IMR-90 (cell line): ENCODE measurements around the gene DUSP10. TPM values are rescaled to one million over a fixed set of nuclear protein-coding genes. Genes with fewer than 3 reads are reported as not detected.

Experiments
- ATAC-seq: fragments of 200-7000 bp; cut with Tn5 transposase; 2 replicates; pipeline ENCODE4 v1.9.1; 2020; ENCODE audit warnings: low read depth, mild to moderate bottlenecking, moderate library complexity
- BruUV-seq: library from RNA; stranded (reverse); fragments of 400-500 nt; replicated peaks from 2 replicates; lab custom pipeline; 2021; lab: Mats Ljungman, UMichigan
- CTCF ChIA-PET: fragments of 300-600 bp; formaldehyde crosslinking; extraction: SDS; loops from one replicate; lab custom pipeline; 2021; ENCODE audit warnings: antibody characterized with exemption; lab: Yijun Ruan, JAX
- POLR2A ChIA-PET: fragments of 300-600 bp; sonication (Branson Sonifier 250); formaldehyde crosslinking; loops from one replicate; lab custom pipeline; 2022; ENCODE audit warnings: antibody characterized with exemption; ENCODE audit not compliant: unreplicated experiment; lab: Charles Lee
- DNase-seq: peaks from one replicate; pipeline ENCODE4 v3.0.0; 2013
- H2AFZ ChIP-seq: replicated peaks from 2 replicates; pipeline ENCODE3; 2013; ENCODE audit warnings: low read length, mild to moderate bottlenecking; ENCODE audit not compliant: poor library complexity
- H2AK5ac ChIP-seq: 2 replicates; pipeline ENCODE4 v1.6.1; 2013; ENCODE audit warnings: low read depth, low read length, inconsistent platforms
- H2AK9ac ChIP-seq: replicated peaks from 2 replicates; pipeline ENCODE3; 2013; ENCODE audit warnings: mild to moderate bottlenecking, low read depth, low read length, moderate library complexity; ENCODE audit not compliant: poor library complexity
- H2BK120ac ChIP-seq: 2 replicates; pipeline ENCODE4 v1.6.1; 2013; ENCODE audit warnings: low read depth, low read length, inconsistent platforms
- H2BK15ac ChIP-seq: 3 replicates; pipeline ENCODE4 v1.6.1; 2013; ENCODE audit warnings: low read depth, low read length, inconsistent platforms
- H2BK20ac ChIP-seq: 2 replicates; pipeline ENCODE4 v1.6.1; 2013; ENCODE audit warnings: low read depth, mild to moderate bottlenecking, inconsistent platforms, low read length, moderate library complexity
- H2BK5ac ChIP-seq: 2 replicates; pipeline ENCODE4 v1.6.1; 2013; ENCODE audit warnings: mild to moderate bottlenecking, low read depth, low read length, inconsistent platforms; ENCODE audit not compliant: poor library complexity, severe bottlenecking
- H3K14ac ChIP-seq: replicated peaks from 2 replicates; pipeline ENCODE4 v1.6.1; 2013; ENCODE audit warnings: low read depth, low read length, inconsistent platforms
- H3K18ac ChIP-seq: 2 replicates; pipeline ENCODE4 v1.6.1; 2013; ENCODE audit warnings: low read depth, low read length, control low read depth
- H3K23ac ChIP-seq: 2 replicates; pipeline ENCODE4 v1.6.1; 2013; ENCODE audit warnings: low read depth, low read length, inconsistent platforms
- H3K27ac ChIP-seq: 2 replicates; pipeline ENCODE4 v1.5.1; 2013; ENCODE audit warnings: mild to moderate bottlenecking, control low read depth, low read length; ENCODE audit not compliant: insufficient read depth
- H3K27me3 ChIP-seq: 2 replicates; pipeline ENCODE4 v1.6.1; 2013; ENCODE audit warnings: low read length; ENCODE audit not compliant: control insufficient read depth, insufficient read depth
- H3K36me3 ChIP-seq: 2 replicates; pipeline ENCODE4 v1.6.1; 2013; ENCODE audit warnings: low read length, mixed read lengths; ENCODE audit not compliant: control insufficient read depth, insufficient read depth
- H3K4ac ChIP-seq: 2 replicates; pipeline ENCODE4 v1.6.1; 2013; ENCODE audit warnings: low read depth, low read length, inconsistent platforms
- H3K4me1 ChIP-seq: 2 replicates; pipeline ENCODE4 v1.6.1; 2013; ENCODE audit warnings: low read length, mixed read lengths; ENCODE audit not compliant: control insufficient read depth, insufficient read depth
- H3K4me2 ChIP-seq: 2 replicates; pipeline ENCODE4 v1.6.1; 2013; ENCODE audit warnings: low read depth, mild to moderate bottlenecking, control low read depth, low read length, moderate library complexity
- H3K4me3 ChIP-seq: 2 replicates; pipeline ENCODE4 v1.5.1; 2013; ENCODE audit warnings: low read depth, mild to moderate bottlenecking, control low read depth, low read length, moderate library complexity; ENCODE audit not compliant: insufficient read depth
- H3K56ac ChIP-seq: 2 replicates; pipeline ENCODE4 v1.6.1; 2013; ENCODE audit warnings: low read length, inconsistent platforms; ENCODE audit not compliant: insufficient read depth; ENCODE audit errors: extremely low read depth
- H3K79me1 ChIP-seq, 2 experiments: 2 replicates each; pipeline ENCODE4 v1.6.1; 2013; ENCODE audit warnings: low read length in 2 of 2, inconsistent platforms in 1 of 2, low read depth in 1 of 2
- H3K9ac ChIP-seq: 2 replicates; pipeline ENCODE4 v1.6.1; 2013; ENCODE audit warnings: low read depth, low read length, control low read depth
- H3K9me1 ChIP-seq: 2 replicates; pipeline ENCODE4 v1.6.1; 2013; ENCODE audit warnings: low read length, inconsistent platforms; ENCODE audit not compliant: insufficient read depth
- H3K9me3 ChIP-seq: 2 replicates; pipeline ENCODE4 v1.6.1; 2013; ENCODE audit warnings: low read length; ENCODE audit not compliant: control insufficient read depth, insufficient read depth
- H4K20me1 ChIP-seq: 2 replicates; pipeline ENCODE4 v1.6.1; 2013; ENCODE audit warnings: low read length, inconsistent platforms; ENCODE audit not compliant: insufficient read depth
- H4K5ac ChIP-seq: 2 replicates; pipeline ENCODE4 v1.6.1; 2013; ENCODE audit warnings: mild to moderate bottlenecking, low read depth, low read length, control low read depth
- H4K8ac ChIP-seq, 2 experiments: 2 replicates each; pipeline ENCODE4 v1.6.1; 2013; ENCODE audit warnings: low read depth in 2 of 2, low read length in 2 of 2, control low read depth in 1 of 2, inconsistent platforms in 1 of 2
- H4K91ac ChIP-seq: 2 replicates; pipeline ENCODE4 v1.6.1; 2013; ENCODE audit warnings: low read depth, low read length, inconsistent platforms; ENCODE audit not compliant: insufficient read depth
- CHD1 ChIP-seq: IDR thresholded peaks from 2 replicates; pipeline ENCODE4 v1.6.1; 2012; ENCODE audit warnings: low read depth, low read length, improper control_type of control experiment
- CTCF ChIP-seq: conservative IDR thresholded peaks from 2 replicates; pipeline ENCODE4 v1.5.1; 2012; ENCODE audit warnings: mild to moderate bottlenecking, low read depth, low read length, improper control_type of control experiment
- FOS ChIP-seq: fragments of 150-350 bp; IDR thresholded peaks from 2 replicates; pipeline ENCODE4 v1.6.1; 2016; ENCODE audit warnings: low read depth, low read length
- MAFK ChIP-seq: IDR thresholded peaks from 2 replicates; pipeline ENCODE4 v1.6.1; 2012; ENCODE audit warnings: low read depth, low read length, improper control_type of control experiment
- MAZ ChIP-seq: IDR thresholded peaks from 2 replicates; pipeline ENCODE4 v1.6.1; 2012; ENCODE audit warnings: low read depth, mild to moderate bottlenecking, low read length, improper control_type of control experiment, moderate library complexity, borderline replicate concordance
- MXI1 ChIP-seq: IDR thresholded peaks from 2 replicates; pipeline ENCODE4 v1.6.1; 2012; ENCODE audit warnings: low read depth, mild to moderate bottlenecking, low read length, moderate library complexity, borderline replicate concordance
- RAD21 ChIP-seq: IDR thresholded peaks from 2 replicates; pipeline ENCODE4 v1.6.1; 2012; ENCODE audit warnings: low read length, improper control_type of control experiment
- RCOR1 ChIP-seq: IDR thresholded peaks from 2 replicates; pipeline ENCODE4 v1.6.1; 2012; ENCODE audit warnings: mild to moderate bottlenecking, low read length, improper control_type of control experiment; ENCODE audit not compliant: insufficient replicate concordance
- USF2 ChIP-seq: fragments of 150-350 bp; IDR thresholded peaks from 2 replicates; pipeline ENCODE4 v1.6.1; 2017; ENCODE audit warnings: mild to moderate bottlenecking, antibody characterized with exemption, low read length, low read depth
- WGBS, 2 experiments: methylation state at CpG; one replicate each; pipeline versions ENCODE4 v1.1.5 to v1.1.7; 2013; ENCODE audit warnings: missing lambda C conversion rate in 2 of 2; ENCODE audit not compliant: insufficient read length in 1 of 2; ENCODE audit errors: extremely low coverage in 2 of 2; 5-methylcytosine and 5-hydroxymethylcytosine counted together
- dilution Hi-C: fragments of 300-500 bp; cut with HindIII; formaldehyde crosslinking; loops from one replicate; pipeline ENCODE4 v1.14.3; 2018; ENCODE audit warnings: low sequenced_read_pairs; ENCODE audit not compliant: unreplicated experiment
- in situ Hi-C: fragments of 300-500 bp; cut with MboI; formaldehyde crosslinking; loops from 3 replicates; pipeline ENCODE4 v1.14.3; 2019; ENCODE audit warnings: low sequenced_read_pairs, inconsistent platforms, mixed read lengths
- intact Hi-C: fragments of 100-400 bp; cut with micrococcal nuclease; formaldehyde crosslinking; loops from 2 replicates; pipeline ENCODE4 v1.10.0; 2022
- polyA plus RNA-seq, 3 experiments: library from polyadenylated mRNA; depleted of rRNA; stranded (reverse); fragments of >200 nt; gene quantifications; 2 replicates each; pipeline ENCODE4 v1.2.3, GENCODE V29; 2012; ENCODE audit warnings: low replicate concordance in 1 of 3
- total RNA-seq: library from RNA; depleted of rRNA; stranded (reverse); fragments of >200 nt; gene quantifications from 2 replicates; pipeline ENCODE4 v1.2.3, GENCODE V29; 2012

DUSP10 gene
- total and polyA plus RNA-seq, 2 of the 4 experiments (the other 2 are of a cell fraction): 41.7 to 59.1 TPM

- ChIA-PET CTCF (no interaction called here), POLR2A (no interaction called here)
- TF ChIP-seq RAD21 (no peak), CTCF (no peak), CHD1 (no peak), MXI1 (no peak), RCOR1 (no peak), MAFK (no peak), USF2 (no peak), MAZ (no peak), FOS (no peak)
- no peak overlapping the region for H3K4ac ChIP-seq
- no peak for DNase-seq
- no peak overlapping the region for H3K9ac ChIP-seq
- no peak for ATAC-seq
- intact Hi-C loops: no loop called here
- H3K18ac ChIP-seq: no peak overlapping the region
- H4K8ac ChIP-seq: no peak overlapping the region
- H2BK15ac ChIP-seq: no peak overlapping the region
- H2BK20ac ChIP-seq: no peak overlapping the region
- 0 out of 2 replicates have a peak overlapping the region, but pooled peaks have one; percentile 2 for H4K91ac ChIP-seq
- WGBS, 2 experiments: 97% methylated on average over 4 of the region's 12 CpGs; no CpG with 5 or more reads in 1 of the 2 experiments
- no peak overlapping the region for H2BK120ac ChIP-seq
- peak overlapping the region; percentile 24; the same call in 1 of the 2 replicates for H3K27ac ChIP-seq
- H3K9me1 ChIP-seq: peaks cover 19% of the 10 kb centered on the region
- H4K5ac ChIP-seq: no peak overlapping the region
- no peak overlapping the region for H2BK5ac ChIP-seq
- H3K36me3 ChIP-seq: peaks cover 41% of the 10 kb centered on the region
- H2AK5ac ChIP-seq: peak overlapping the region; percentile 21
- no peak overlapping the region for H3K23ac ChIP-seq
- no peaks in the 10 kb centered on the region for H3K27me3 ChIP-seq
- BruUV-seq: no TSS peak
- peak overlapping the region; percentile 12 for H2AFZ ChIP-seq
- no peak overlapping the region for H2AK9ac ChIP-seq
- peaks cover 36 to 82% of the 10 kb centered on the region in 2 experiments for H3K79me1 ChIP-seq
- H4K20me1 ChIP-seq: peaks cover 10% of the 10 kb centered on the region; the same call in 1 of the 2 replicates
- no peak overlapping the region for H3K14ac ChIP-seq
- H3K9me3 ChIP-seq: no peaks in the 10 kb centered on the region
- in situ Hi-C loops: no loop called here
- no peak overlapping the region for H3K4me3 ChIP-seq
- H3K4me1 ChIP-seq: peaks cover 16% of the 10 kb centered on the region
- dilution Hi-C loops: no loop called here
- no peak overlapping the region for H3K56ac ChIP-seq
- no peak overlapping the region for H3K4me2 ChIP-seq
Observed at GRCh38 chr1:221706191-221706590, 35.7 kb downstream of the DUSP10 start.
